Epithelial cell of esophagus (primary cell): ENCODE measurements around the gene ACADSB.

ENCODE experiments used
- DNase-seq: peaks from one replicate; pipeline ENCODE4 v3.0.0; 2010; ENCODE audit warnings: low read depth
- H3K4me3 ChIP-seq: 2 replicates; pipeline ENCODE4 v1.5.1; 2011; ENCODE audit warnings: mild to moderate bottlenecking, low read length, control low read depth
- TF ChIP-seq, protein P1 (sequence below): IDR thresholded peaks from 2 replicates; pipeline ENCODE4 v1.5.1; 2011; ENCODE audit warnings: low read depth, mild to moderate bottlenecking, low read length, control low read depth, inconsistent platforms; ENCODE audit not compliant: insufficient read depth; ENCODE audit errors: missing control alignments

ACADSB gene

DNA sequence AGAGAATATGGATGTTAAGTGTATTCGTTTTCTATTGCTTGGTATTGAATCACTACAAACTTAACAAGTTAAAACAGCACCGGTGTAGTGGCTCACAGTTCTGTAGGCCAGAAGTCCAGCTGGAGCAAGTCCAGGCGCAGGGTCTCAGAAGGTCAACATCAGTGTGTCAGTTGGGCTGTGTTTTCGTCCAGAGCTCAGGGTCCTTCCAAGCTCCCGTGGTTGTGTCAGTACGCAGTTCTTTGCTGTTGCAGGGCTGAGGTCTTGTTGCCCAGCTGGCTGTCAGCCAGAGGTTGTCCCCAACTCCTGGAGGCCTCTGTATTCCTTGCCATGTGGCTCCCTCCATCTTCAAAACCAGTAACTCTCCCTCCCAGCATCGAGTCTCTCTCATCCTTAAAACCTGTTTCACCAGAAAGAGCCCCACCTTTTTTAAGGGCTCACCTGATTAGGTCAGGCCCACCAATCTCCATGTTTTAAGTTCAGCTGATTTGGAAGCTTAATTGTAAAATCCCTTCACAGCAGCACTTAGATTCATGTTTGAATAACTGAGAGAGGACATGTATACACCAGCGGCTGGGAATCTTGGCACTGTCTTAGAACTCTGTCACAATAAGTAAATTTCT lies 26.8 kb downstream of the ACADSB start:
- TF ChIP-seq, protein P1, sequence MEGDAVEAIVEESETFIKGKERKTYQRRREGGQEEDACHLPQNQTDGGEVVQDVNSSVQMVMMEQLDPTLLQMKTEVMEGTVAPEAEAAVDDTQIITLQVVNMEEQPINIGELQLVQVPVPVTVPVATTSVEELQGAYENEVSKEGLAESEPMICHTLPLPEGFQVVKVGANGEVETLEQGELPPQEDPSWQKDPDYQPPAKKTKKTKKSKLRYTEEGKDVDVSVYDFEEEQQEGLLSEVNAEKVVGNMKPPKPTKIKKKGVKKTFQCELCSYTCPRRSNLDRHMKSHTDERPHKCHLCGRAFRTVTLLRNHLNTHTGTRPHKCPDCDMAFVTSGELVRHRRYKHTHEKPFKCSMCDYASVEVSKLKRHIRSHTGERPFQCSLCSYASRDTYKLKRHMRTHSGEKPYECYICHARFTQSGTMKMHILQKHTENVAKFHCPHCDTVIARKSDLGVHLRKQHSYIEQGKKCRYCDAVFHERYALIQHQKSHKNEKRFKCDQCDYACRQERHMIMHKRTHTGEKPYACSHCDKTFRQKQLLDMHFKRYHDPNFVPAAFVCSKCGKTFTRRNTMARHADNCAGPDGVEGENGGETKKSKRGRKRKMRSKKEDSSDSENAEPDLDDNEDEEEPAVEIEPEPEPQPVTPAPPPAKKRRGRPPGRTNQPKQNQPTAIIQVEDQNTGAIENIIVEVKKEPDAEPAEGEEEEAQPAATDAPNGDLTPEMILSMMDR, result no peak
- no peak for DNase-seq
- H3K4me3 ChIP-seq, result no peak overlapping the region

DNA sequence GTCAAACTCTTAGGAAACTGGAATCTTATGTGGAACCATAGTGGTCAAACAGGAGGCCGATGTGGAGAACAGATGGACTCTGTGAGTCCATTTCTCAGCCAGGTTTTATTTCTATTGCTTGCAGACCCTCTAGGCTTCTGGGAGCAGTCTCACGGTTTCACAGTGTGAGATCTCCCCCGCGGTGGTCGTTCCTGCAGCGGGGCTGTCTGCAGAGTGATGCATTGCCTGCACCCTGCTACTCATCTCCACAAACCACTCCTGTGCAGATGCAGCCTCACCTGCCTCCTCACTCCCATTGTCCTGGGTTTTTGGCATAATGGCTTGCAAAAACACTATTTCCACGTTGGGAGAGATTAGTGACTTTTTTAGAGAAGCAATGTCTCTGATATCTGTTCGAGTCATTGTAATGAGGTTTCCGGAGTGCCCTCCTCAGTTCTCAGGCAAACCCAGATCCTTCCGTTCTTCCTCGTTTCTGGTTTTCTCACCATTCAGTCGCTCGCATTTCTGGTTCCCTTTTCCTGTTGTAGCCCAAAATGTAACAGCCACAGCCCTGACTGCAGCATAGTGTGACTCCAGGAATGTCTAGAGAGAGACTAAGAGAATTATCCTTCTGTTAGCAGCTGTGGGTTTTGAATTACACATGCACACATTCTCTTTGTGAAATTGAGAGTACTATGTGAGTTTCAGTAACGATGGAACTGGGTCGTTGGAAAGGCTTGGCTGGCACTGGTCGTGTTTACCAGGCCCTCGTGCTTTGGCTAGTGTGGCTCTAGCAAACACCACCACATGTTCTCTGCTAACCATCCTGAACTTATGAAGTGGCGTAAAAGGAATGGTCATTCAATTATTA lies 30.2 kb downstream of the ACADSB start:
- TF ChIP-seq, protein P1, result no peak
- no peak for DNase-seq
- no peak overlapping the region for H3K4me3 ChIP-seq

DNA sequence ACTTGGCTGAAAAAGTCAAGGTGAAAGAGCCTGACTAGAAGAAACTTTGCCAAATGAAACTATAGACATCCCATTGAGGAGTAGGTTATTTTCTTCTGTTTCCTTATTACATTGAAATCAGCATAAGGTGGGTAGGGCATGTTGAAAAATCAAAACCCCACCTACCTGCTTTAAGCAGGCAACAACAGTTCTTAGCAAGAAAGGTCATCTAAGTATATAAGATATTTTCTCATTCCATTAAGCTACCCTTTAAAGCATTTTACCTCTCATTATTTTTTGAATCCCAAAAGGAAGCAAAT lies 30.8 kb downstream of the ACADSB start:
- TF ChIP-seq, protein P1, result no peak
- no peak overlapping the region for H3K4me3 ChIP-seq
- DNase-seq, result no peak

DNA sequence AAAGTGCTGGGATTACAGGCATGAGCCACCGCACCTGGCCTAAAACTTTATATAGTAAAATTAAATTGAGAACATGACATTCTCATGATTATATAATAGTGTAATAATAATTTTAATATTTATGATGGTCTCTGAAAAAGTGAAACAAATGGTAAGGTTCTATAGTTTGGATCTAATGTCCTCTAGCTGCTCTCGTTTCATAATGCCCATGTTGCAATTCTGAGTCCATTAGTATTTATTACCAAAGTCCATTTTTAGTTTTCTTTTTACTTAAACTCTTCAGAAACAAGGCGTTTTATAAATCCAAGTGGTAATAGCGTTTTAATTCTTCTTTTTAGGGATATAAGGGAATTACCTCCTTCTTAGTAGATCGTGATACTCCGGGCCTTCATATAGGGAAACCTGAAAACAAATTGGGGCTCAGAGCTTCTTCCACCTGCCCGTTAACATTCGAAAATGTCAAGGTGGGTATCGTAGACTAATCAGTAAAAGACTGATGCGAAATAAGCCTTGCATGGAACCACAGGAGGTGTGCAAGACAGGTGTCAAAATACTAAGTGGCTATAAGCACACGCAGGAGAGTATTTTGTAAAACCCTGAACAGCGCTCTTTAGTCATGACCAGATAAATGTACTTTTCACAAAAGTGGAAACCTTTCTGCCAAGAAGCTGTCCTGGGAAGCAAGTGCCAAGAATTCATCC lies 34.1 kb downstream of the ACADSB start:
- TF ChIP-seq, protein P1, result no peak
- DNase-seq, result no peak
- H3K4me3 ChIP-seq, result no peak overlapping the region

DNA sequence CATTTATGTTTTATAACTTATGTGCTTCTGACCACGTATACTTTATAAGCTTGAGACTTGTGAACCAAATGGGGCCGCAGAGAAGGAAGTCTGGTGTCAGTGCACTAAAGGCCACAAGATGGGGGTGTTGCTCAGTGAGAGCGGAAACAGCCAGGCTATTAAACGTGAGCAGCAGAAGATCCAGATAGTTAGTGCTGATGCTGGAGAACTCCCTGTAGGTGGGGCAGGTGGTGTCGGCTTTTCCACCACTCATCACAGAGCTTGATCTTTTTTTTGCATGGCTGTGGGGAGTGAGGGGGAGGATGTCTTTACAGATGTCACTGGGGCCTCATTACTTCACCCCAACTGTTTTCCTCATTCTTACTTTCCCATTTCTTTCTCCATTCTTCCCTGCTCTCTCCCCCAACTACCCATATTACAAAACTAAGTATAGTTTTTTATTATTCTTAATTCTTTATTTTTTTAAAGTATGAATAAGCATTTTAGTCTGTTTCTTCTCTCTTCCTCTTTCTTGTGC lies 34.7 kb downstream of the ACADSB start:
- TF ChIP-seq, protein P1, result peak; percentile 93
- peak; percentile 82 for DNase-seq
- no peak overlapping the region for H3K4me3 ChIP-seq

DNA sequence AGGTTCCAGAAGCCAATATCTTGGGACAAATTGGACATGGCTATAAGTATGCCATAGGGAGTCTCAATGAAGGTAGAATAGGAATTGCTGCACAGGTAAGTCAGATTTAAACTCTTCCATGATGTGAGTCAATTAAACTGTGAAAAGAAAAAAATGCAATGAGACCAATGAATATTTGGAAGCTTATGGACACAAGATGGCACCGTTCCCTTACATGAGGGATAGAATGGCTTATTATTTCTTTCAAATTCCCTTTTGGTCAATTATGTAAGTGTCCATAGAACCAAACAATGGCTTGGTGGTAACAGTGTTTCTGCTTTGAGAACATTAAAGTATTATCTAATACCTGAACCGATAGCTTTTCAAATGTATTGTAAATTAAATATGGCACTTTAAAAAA lies 35.6 kb downstream of the ACADSB start:
- DNase-seq, result peak; percentile 25
- TF ChIP-seq, protein P1, result no peak

More for the DNA sequence above, 35.6 kb downstream of the ACADSB start:
- no peak overlapping the region for H3K4me3 ChIP-seq
